ENCODE results near the gene TEX29.

Gene TEX29

DNA sequence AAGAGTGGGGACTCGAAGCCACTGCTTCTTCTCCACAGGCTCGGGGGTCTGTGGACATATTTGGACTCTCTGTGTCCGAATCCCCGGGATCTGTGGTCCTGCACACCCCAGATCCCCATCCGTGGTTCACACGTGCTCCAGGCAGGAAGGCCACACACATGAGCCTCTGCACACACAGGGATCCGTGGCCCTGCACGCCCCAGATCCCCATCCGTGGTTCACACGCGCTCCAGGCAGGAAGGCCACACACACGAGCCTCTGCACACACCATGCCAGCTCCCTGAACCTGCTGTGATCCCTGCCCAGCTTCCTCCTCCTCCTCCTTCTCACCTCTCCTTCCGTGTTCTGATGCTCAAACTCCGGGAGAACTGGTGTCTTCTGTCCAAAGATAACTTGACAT is 3.1 kb downstream of the TEX29 start:
- DNase-seq = no peak

DNA sequence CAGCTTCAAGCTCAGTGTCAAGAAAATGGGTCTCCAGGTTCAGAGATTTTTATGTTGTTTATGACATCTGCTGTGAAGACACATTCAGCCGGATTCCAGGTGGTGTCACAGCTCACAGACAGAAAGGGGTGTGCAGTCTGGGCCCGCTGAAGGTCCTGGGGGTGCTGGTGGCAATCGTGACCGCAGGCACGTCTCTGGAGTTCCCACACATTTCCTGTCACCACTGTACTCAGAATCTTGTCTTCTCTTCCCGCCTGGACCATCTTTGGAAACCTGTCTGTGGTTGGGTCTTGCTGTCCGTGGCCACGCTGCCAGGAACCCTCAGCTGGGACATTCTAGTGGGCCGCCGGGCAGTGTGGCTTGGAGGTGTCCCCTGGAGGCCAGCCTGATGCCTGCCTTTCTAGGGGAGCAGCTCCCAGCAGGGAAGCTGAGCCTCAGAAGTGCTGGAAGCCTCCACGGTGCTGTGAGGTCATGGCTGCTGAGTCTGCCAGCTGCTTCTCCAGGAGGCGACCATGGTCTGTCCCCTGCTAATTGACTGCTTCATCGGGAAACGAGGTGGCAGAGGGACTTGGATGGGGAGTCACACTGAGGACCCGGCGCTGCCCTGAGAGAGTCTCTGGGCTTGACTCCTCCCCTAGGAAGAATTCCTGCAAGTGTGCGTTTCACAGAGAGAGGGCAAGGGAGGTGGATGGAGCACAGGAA is 3.7 kb downstream of the TEX29 start:
- DNase-seq = no peak

DNA sequence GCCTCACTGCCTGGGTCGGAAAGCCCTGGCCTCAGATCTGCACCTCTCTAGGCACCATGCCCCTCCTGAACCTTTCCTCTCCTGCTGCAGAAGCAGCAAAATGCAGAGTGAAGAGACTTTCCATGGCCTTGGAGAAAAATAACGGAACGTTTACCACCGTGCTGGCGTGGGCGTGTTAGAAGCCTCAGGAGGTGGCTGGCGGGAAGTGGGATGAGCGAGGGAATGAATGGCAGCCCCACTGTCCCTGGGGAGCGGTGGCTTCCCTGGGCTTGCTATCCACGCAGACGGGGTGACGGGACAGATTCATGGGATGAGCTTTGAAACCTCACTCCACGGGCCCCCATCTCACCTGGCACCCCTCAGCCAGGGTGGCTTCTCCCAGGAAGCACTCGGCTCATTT is 4.3 kb downstream of the TEX29 start:
- no peak for DNase-seq

DNA sequence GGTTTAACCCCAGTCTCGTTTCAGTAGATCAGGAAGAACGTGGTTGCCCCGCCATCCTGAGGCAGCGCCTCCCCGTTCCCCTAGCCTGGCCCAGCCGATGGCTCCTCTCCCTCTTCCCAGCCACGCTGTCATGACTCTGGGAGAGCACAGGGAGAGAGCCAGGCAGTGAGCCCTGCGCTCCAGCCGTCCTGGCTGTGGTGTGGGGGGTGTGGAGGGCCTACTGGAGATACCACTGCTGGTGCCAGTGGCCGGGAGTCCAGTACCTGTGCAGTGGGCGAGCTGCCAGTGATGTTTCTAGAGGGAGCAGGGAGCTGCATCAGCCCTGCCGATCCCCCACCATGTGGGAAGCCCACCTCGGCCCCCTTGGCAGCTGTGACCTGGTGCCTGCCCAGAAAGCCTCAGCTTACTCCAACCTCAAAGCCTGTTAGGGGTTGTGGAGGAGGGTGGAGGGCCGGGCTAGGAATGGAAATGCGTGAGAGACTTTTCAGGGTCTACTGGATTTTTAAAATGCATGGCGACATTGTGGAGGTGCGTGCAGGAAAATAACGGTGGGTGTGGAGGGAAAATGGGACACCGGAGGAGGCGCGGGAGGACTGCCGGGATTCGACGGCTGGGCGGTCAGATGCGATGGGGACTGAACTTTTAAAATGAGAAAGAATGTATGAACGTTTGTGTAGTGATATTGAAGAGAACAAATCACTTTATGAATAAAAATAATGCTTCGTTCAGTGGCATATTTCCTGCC is 4.9 kb downstream of the TEX29 start:
- DNase-seq = no peak

DNA sequence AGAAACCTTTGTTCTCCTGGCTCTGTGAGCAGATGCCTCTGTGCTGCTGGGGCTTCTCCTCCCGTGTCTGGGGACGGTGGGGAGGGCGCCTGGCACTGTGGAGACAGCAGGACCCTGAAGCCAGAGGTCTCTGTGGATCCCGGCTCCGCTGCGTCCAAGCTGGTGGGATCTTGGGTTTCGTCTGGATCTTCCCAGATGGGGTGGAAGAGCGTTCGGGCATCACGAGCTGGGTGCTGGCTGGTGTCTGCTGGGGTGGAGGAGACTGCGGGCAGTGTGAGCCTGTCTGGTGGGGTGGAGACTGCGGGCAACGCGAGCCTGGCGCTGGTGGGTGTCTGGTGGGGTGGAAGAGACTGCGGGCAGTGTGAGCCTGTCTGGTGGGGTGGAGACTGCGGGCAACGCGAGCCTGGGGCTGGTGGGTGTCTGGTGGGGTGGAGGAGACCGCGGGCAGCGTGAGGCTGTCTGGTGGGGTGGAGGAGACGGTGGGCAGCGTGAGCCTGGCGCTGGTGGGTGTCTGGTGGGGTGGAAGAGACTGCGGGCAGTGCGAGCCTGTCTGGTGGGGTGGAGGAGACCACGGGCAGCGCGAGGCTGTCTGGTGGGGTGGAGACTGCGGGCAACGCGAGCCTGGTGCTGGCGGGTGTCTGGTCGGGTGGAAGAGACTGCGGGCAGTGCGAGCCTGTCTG is 5.6 kb downstream of the TEX29 start:
- DNase-seq = no peak

DNA sequence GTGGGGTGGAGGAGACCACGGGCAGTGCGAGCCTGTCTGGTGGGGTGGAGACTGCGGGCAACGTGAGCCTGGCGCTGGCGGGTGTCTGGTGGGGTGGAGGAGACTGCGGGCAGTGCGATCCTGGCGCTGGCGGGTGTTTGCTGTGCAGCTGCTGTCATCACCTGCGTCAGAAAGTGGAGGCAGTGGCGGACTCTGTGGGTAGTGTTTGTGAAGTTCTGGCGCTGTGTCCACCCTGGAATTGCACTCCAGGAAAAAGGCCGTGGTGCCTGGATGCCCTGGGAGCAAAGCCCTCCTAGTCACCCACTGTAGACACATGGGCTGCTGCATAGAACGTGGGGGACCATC is 6.2 kb downstream of the TEX29 start:
- DNase-seq = no peak

DNA sequence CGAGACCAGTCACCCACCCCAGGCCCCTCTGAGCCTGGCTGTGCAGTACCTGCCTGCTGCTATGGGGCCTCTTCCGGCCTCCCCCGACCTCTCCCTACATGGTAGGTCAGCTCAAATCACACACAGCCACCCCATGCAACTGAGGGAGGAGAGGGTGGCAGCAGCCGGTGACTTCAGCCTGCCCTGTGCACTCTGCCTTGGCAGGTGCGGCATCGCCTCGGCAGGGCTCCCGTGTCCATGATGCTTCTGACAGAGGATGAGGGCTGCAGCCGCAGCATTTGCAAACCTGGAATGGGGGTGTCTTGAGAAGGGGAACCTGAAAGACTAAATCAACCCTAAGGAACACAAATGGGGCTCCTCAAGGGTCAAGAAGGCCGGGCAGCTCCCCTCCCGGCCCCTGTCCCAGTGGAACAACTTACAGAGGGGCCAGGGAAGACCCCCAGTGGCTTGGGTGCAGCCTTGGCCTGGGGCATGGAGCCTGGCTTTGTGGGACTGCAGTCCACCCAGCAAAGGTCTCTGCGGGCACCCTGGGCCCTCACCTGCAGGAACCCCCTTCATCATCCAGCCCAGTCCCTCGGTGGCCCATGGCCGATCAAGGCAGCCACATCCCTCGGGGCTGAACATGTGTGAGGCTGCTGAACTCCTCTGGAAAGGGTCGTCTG is 6.7 kb downstream of the TEX29 start:
- DNase-seq = no peak

DNA sequence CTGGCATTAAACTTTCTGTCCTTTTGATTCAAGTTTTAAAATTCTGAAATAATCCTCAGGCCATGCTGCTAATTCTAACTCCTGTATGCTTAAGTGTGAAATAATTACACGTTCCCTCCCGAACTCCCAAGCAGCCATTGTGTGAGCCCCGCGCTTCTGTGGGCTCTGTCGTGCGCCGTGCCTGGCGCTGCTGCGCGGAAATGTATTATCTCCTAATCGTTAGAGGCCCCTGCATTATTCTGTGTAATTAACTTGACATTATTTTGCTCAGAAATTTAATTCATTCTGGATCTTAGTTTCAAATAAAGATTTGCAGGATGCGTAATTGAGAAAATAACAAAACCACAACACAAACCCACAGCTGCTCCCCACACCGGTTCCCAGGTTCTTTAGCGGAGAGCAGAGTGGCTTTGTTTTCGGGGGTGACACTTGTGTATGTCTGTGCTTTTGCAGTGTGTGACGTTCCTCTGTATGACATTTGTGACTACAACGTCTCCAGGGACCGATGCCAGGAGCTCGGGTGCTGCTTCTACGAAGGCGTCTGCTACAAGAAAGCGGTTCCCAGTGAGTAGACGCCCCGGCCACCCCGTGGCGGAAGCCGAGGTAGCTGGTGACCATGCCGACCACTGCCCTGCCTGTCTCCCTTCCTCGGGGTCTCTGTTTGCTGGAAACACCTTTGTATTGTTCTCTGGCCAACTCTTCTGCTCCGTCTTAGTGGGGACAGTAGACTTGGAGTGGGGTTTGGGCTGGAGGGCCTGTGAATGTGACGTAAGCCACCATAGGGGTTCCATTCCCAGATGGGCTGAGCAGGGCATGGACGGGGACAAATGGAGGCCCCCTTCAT is 7.5 kb downstream of the TEX29 start:
- DNase-seq = no peak

DNA sequence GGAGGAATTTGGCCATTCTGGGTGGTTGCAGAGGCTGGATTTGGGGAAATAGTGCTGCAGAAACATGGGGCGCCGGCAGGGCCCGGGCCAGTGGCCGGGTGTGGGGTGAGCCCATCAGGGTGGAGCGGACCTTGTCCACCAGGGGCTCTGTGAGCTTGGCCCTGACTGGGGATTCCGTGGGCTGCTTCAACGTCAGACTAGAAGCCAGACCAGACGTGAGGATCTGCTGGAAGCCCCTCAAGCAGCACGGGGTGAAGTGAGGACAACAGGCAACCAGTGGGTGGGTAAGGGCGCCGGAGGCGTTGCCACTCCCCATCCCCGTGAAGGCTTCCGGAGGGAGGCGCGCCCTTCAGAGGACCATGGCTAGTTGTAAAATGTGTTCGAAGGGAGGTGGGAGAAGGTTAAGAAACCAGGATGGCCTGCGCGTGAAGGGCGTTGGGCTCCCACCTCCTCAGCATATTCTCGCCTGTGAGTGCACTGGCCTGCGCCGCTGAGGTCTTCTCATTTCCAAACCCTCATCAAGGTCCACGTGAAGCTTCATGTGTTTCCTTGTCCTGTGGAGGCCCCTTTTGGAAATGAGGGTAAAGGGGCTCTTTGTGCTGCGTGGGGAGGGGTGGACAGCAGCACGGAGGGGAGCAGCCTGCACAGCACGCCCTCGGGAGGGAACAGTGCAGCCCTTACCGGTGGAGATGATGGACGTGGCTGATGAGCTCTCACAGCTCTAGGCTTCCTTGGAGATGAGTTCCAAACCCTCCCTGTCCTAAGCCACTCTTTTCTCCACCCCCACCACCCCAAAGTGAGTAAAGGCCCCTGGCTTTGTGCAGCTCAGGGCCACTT is 8.3 kb downstream of the TEX29 start:
- DNase-seq = no peak

DNA sequence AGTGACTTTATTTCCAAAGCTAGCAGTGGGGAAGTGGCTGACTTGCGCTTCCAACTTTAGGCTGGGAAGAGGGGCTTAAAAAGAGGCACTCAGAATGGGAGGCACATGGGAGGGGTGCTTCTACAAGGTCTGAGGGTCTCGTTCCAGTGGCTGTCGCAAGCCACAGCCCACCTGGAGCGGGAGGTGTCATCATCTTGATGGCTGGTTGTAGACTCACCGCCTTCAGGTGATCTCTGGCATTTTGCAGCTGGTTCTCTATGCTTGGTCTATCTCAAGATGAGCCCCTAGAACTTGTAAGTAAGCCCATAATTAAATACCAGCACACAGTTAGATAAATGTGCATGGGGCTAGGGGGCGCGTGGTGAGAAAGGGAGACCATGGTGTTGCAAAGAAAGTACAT is 9.2 kb downstream of the TEX29 start:
- DNase-seq = no peak

DNA sequence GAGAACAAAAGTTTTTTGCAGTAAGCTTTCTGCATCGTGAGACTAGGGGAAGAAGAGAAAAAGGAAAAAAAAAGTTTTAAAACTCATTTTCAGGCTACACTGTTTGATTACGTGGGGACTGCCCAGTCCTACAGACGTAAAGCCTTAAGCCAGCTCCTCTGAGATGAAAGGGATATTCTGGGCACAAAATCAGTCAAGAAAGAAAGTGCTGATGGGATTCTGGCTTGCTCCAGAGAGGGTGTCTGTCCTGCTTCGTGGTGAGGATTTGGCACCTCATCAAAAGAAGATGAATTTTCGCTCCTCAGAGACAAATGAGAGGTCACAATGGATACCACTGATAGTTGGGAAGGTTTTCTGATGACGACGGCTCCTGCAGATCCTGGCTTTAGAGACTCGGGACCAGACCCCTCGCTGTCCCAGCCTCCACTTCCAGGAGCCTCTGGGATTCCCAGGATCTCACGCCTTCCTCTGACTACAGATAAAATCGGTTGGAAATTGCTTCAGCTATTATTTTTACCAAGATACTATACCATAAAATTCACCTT is 9.7 kb downstream of the TEX29 start:
- DNase-seq = no peak

DNA sequence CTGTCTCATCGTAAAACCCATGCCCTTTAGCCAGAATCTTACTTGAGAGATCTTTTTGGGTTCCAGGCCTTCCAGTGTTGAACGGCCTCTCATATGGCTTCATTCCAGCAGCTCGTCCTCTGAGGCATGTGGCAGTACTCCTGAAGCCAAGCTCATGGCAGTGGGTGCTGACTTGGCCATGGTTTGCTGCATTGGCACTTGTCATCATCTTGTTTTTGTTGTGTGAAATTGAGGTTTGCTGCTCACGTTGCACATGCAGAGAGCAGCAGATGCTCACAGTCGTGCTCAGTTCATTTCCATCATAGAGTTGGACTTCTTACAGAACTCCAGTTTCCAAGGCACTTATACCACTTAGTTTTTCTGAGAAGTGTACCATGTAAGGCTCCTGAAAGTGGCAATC is 14.9 kb downstream of the TEX29 start:
- no peak for DNase-seq

DNA sequence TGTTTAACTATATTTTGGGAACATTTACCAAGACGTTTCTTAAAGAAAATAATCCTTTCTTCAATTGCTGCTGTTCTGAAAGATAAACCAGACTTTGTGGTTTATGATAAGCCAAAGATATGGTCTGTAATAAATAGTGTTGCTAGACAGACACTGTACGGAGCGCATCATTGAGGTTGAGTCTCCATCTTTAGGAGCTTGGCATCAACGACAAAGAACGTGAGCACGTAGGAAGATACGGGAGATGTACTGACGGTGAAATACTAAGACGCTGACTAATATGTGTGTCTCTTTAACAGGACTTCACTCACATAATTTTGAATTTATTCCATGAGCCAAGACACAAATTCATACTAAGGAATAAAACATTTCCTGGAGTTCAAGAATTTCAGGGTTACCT is 16.2 kb downstream of the TEX29 start:
- DNase-seq = no peak

DNA sequence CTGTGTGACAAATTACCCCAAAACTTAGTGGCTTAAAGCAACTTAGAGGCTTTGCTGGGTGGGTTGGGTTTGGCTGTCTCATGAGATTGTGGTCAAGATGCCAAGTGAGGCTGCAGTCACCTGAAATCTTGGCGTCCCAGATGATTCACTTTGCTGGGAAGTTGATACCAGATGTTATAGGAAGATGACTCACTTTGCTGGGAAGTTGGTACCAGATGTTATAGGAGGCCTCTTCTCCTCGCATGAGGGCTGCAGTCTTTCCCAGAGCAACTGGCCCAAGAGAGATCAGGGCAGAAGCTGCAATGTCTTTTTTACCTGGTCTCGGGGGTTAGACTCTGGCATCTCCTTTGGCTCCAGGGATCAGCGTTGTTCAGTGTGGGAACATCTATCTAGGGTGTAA is 16.8 kb downstream of the TEX29 start:
- no peak for DNase-seq

DNA sequence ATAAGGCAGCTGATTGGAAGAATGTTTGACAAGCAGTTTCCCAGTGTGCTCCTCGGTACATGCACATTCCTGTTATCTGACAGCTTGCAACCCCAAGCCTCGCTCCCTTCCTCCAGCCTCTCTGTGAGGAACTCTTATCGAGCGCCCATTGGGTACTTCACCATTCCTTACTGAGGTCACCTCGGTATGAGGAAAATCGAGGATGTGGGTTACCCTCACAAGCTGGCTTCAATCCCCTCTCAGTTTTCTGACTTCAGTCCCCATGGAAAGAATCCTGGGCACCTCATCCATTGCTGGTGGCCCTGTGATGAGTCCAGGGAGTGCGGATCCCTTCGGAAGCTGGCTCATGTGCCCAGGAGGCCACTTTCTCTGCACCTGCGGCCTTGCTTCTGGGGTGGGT is 17.3 kb downstream of the TEX29 start:
- no peak for DNase-seq

DNA sequence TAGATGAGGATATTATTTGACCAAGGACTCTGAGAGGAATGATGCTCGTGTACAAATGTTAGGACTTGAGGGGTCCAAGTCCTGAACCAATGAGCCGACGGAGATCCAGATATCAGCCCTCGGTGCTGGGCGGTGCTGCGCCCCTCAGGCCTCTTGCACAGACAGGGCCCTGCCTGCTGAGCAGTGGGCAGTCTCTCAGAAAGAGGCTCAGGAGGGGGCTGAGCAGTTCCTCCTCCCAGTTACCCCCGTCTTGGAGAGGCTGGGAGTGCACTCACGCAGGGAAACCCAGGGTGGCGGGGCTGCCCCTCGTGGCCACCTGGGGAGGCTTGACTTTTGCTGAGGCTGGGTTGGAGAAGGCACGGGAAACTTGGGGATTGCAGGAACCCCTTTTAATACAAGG is 18.4 kb downstream of the TEX29 start:
- DNase-seq = no peak

DNA sequence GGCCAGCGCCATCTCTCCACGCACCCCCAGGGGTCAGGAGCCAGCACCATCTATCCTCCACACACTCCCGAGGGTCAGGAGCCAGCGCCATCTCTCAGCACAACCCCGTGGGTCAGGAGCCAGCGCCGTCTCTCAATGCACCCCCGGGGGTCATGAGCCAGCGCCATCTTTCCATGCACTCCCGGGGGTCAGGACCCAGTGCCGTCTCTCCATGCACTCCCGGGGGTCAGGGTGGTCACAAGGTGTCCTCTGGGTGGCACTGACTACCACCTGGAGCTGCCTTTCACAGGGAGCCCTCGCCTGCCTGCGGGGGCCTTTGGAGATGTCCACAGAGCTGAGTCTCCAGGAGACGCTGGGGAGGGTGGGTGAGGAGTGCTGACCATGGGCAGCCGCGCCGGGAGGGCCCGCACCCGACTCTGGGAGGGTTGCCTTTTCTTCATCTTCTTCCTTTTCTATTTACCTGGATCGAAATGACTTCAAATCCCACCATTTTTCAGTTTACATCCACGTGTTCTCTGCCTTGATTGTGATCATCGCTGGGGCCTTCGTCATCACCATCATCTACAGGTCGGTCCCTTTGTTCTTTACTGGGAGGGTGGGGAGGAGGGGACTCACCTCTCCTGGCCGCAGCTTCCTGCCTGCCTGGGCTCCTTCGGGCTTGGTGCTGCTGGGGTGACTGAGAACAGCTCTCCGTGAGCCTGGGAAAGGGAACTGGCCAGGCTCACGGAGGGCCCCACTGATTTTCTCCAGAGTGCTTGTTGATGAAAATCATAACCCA is 19.1 kb downstream of the TEX29 start:
- no peak for DNase-seq

DNA sequence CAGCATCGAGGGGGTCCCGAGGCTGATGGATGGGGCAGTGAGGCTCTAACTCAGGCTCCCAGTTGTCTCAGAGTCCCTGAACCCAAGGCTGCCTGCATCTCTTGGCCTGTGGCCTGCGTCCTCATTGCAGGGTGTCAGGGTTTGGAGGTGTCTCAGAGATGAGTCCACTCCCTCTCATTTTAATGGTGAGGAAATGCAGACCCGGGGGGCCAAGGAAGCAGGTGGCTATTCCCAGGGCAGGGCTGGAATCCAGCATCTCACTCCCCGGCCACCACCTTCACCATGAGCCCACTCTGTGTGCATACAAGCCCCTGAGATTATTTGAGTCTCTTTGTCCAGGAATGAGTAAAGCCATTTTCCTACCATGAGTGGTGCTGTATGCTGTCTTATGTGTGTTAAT is 21.4 kb downstream of the TEX29 start:
- no peak for DNase-seq

DNA sequence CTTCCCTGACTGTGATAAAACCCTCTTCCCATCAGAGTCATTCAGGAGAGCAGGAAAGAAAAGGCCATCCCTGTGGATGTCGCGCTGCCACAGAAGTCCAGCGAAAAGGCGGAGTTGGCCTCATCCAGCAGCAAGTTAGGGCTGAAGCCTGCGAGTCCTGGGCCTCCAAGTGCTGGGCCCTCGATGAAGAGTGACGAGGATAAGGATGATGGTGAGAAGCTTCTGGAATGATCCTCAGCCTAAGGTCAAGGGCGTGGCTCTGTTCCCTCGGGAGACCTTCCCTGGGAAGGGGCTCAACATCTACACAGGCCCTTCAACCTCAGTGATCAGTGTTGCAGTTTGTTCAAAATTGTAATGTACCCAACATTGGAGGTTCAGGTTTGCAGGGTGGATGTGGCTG is 22.3 kb downstream of the TEX29 start:
- DNase-seq = no peak

DNA sequence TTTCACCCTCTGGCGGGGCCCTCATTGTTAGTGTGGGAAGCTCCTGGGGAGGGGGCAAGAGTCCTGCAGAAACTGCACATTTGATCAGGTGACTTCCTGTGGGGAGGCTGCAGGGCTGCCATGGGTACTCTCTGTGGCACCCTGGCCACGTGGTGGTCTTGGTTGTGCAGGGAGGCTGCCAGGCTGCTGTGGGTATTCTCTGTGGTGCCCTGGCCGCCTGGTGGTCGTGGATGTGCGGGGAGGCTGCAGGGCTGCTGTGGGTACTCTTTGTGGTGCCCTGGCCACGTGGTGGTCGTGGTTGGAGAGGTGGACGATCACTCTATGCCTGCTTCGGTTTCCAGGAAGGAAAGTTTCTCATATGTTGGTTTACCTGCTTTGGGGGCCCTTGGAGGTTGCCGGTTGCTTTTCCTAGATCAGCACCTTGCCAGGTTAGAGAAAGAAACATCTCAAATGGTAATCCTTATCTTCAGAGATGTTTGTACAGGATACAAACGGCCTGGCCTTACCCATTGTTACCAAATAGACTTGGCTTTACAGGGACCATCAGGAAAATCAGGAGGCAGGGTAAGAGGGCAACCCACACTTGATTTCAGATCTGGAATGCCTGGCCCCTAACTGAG is 22.9 kb downstream of the TEX29 start:
- DNase-seq = no peak

Measured in OCI-M1 (cell line).